Tibial artery (tissue), 4 donors: ENCODE measurements around the gene MMP10.

ENCODE experiments used
- DNase-seq, 2 donors: peaks; one replicate each; pipeline ENCODE4 v3.0.0-alpha.2; 2019
- H3K27ac ChIP-seq, 2 donors: fragments of 200-600 bp; sonication (generic) in 1 of 2; 1 replicate in 1 of 2; 2 replicates in 1 of 2; pipeline ENCODE4 v1.5.1; 2018 to 2019; ENCODE audit warnings: mild to moderate bottlenecking in 1 of 2
- H3K27me3 ChIP-seq, 2 donors: fragments of 200-600 bp; sonication (generic) in 1 of 2; one replicate each; pipeline versions ENCODE4 v1.5.1 to v1.6.0; 2016 to 2019
- H3K36me3 ChIP-seq, 3 donors: fragments of 200-600 bp; sonication (generic) in 2 of 3; one replicate each; pipeline ENCODE4 v1.5.1; 2016 to 2019; ENCODE audit warnings: mild to moderate bottlenecking in 2 of 3
- H3K4me1 ChIP-seq, 4 donors: fragments of 200-600 bp; sonication (generic) in 2 of 4; 1 replicate in 3 of 4; 2 replicates in 1 of 4; pipeline ENCODE4 v1.5.1; 2016 to 2019
- H3K4me3 ChIP-seq, 2 donors: fragments of 200-600 bp; sonication (generic) in 1 of 2; 1 replicate in 1 of 2; 2 replicates in 1 of 2; pipeline ENCODE4 v1.5.1; 2018 to 2019; ENCODE audit warnings: mild to moderate bottlenecking in 2 of 2
- H3K9me3 ChIP-seq, 3 donors: fragments of 200-600 bp; sonication (generic) in 1 of 3; one replicate each; pipeline ENCODE4 v1.5.1; 2016 to 2019
- intact Hi-C: fragments of 100-400 bp; cut with DNase I; formaldehyde crosslinking; loops from one replicate; pipeline ENCODE4 v1.15.0; 2023; ENCODE audit warnings: low total_unique reads
- TF ChIP-seq, protein P1 (sequence below), 2 experiments: fragments of 200-600 bp in 1 of 2; fragments of 450-650 bp in 1 of 2; IDR thresholded peaks; one replicate each; pipeline ENCODE4 v1.5.1; 2017 to 2019; ENCODE audit warnings: antibody characterized with exemption in 2 of 2, mild to moderate bottlenecking in 1 of 2, moderate library complexity in 1 of 2

MMP10 gene

DNA sequence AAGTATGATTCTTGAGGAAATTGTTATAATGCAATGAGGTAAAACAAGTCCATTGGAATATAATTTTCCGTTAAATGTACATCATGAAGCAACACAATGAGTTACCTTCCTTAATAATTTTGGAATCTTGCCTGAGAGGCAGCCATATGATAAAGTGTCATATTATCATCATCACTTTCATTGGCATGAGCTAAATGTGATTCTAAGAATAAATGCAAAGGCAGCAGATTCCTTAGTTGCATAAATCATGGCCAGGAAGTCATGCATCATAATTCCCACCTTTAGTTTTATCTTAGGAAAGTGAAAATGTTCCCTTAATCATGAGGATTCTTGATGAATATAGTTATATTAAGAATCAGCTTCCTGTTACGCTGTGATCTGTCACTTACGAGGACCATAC is 31.8 kb upstream of the MMP10 start:
- DNase-seq, result no peak
- Histone ChIP-seq H3K27me3 (no peaks in the 10 kb centered on the region), H3K9me3 (peaks cover 0 to 2% (median 0%) of the 10 kb centered on the region in 3 donors), H3K4me3 (no peak overlapping the region), H3K27ac (no peak overlapping the region), H3K4me1 (no peaks in the 10 kb centered on the region), H3K36me3 (no peaks in the 10 kb centered on the region)
- TF ChIP-seq, protein P1, sequence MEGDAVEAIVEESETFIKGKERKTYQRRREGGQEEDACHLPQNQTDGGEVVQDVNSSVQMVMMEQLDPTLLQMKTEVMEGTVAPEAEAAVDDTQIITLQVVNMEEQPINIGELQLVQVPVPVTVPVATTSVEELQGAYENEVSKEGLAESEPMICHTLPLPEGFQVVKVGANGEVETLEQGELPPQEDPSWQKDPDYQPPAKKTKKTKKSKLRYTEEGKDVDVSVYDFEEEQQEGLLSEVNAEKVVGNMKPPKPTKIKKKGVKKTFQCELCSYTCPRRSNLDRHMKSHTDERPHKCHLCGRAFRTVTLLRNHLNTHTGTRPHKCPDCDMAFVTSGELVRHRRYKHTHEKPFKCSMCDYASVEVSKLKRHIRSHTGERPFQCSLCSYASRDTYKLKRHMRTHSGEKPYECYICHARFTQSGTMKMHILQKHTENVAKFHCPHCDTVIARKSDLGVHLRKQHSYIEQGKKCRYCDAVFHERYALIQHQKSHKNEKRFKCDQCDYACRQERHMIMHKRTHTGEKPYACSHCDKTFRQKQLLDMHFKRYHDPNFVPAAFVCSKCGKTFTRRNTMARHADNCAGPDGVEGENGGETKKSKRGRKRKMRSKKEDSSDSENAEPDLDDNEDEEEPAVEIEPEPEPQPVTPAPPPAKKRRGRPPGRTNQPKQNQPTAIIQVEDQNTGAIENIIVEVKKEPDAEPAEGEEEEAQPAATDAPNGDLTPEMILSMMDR (IDR thresholded peaks at IDR 0.05), result no peak
- intact Hi-C loops, result no loop called here

DNA sequence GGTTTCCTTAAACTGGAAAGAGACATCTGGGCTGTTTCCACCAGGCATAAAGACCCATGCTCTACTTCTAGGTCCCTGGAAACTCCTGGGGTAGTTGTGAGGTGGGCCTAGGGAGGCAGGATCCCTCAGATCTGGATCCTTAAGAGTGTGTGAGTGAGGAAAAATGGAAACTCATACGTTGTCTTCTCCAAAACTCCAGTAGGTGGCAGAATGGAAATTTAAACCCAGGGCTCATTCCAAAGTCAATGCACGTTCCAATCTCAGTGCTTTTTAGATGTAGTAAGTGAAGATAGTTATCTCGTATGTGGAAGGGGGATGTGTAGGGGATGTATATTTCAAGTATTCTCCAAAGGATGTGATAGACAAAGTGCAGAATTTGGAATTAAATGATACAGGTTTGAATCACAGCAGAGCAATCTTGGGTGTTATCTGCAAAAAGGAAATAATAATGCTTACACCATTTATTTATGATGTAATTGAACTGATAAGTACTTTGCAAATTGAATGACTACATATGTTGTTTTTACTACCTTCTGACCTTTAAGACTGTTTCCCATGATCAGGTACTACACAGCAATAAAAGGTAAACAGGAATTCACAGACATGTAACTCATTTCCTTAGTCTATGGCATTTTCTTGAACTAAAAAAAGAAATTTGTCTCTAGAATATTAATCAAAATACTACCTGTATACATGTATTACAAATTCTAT is 30.7 kb upstream of the MMP10 start:
- H3K27me3 ChIP-seq, result no peaks in the 10 kb centered on the region
- H3K27ac ChIP-seq, result no peak overlapping the region
- DNase-seq, result no peak
- TF ChIP-seq, protein P1 (IDR thresholded peaks at IDR 0.05), result peak in 1 of 2 experiments; percentile 17
- H3K4me1 ChIP-seq, result no peaks in the 10 kb centered on the region
- intact Hi-C loops, result no loop called here
- H3K36me3 ChIP-seq, result no peaks in the 10 kb centered on the region
- no peak overlapping the region for H3K4me3 ChIP-seq
- no peaks in the 10 kb centered on the region for H3K9me3 ChIP-seq

DNA sequence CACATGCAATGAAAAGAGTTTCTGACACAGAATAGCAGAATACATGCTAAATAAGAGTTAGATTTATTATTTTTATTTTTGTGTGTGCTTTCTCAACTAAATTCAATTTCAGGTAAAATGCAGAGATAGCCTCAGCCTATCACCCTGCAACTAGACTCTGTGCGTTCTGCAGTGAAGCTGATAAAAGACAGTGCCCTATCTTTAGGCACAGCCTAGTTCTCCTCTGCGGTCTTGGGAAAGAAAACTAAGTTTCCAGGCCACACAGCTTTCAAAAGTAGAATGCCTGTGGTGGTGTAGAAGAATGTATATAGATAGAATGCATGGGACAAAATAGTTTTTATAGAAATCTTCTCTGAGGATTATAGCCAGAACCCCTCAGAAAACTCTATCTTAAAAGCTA is 29.5 kb upstream of the MMP10 start:
- Histone ChIP-seq H3K36me3 (no peaks in the 10 kb centered on the region), H3K27me3 (no peaks in the 10 kb centered on the region), H3K9me3 (no peaks in the 10 kb centered on the region), H3K27ac (no peak overlapping the region), H3K4me3 (no peak overlapping the region), H3K4me1 (no peaks in the 10 kb centered on the region)
- DNase-seq, result no peak
- intact Hi-C loops, result no loop called here
- TF ChIP-seq, protein P1 (IDR thresholded peaks at IDR 0.05), result no peak

DNA sequence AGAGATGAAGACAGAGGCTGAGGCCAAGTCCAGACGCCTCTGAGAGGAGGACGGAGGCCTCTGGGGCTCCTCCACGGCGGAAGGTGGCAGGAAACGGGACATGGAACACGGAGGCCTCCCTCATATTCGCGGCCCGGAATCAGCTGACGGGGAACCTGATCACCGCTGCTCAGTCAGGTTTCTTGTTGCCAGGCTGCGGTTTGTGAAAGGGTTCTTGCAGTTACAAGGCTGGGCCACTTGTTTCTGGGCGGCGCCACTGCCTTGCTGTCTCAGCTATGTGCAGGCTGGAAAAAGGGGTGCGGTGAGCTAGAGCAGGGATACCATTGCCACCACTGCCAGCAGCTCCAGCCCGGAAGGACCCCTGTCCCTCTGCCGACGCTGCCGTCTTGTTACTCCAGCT is 27.5 kb upstream of the MMP10 start:
- no peak for DNase-seq
- Histone ChIP-seq H3K4me1 (no peaks in the 10 kb centered on the region), H3K4me3 (no peak overlapping the region), H3K27me3 (no peaks in the 10 kb centered on the region), H3K27ac (no peak overlapping the region), H3K36me3 (no peaks in the 10 kb centered on the region), H3K9me3 (no peaks in the 10 kb centered on the region)
- TF ChIP-seq, protein P1 (IDR thresholded peaks at IDR 0.05), result no peak
- intact Hi-C loops, result no loop called here

DNA sequence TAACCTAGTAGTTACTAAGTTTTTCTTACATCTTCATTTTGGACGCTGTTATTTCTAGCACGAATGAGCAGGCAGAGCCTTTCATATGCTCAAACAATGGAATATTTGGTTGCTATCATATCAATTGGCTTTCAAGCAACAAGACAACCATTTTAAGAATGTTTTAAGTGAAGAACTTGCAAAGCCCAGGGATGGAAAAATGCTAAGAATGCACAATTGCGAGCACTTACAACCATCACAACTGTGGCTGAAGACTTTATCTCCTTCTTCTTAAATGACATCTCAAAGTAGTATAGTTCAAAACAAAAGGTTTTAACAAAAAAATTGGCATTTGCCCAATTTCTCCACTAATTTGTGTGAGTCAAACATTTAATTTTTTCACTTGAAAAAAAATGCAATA is 25.9 kb upstream of the MMP10 start:
- intact Hi-C loops, result no loop called here

More for the DNA sequence above, 25.9 kb upstream of the MMP10 start:
- no peaks in the 10 kb centered on the region for H3K27me3 ChIP-seq
- no peaks in the 10 kb centered on the region for H3K36me3 ChIP-seq
- no peak overlapping the region for H3K4me3 ChIP-seq
- H3K9me3 ChIP-seq, result no peaks in the 10 kb centered on the region
- TF ChIP-seq, protein P1 (IDR thresholded peaks at IDR 0.05), result no peak
- no peak for DNase-seq
- no peaks in the 10 kb centered on the region for H3K4me1 ChIP-seq
- no peak overlapping the region for H3K27ac ChIP-seq
